Liver (tissue), 9 donors: Measurements from ENCODE around the gene GAD1. TPM values are rescaled to one million over a fixed set of nuclear protein-coding genes. Genes with fewer than 3 reads are reported as not detected.

Experiments
- DNase-seq: peaks from one replicate; pipeline ENCODE4 v3.0.0-alpha.2; 2017; ENCODE audit warnings: low spot score
- H3K27ac ChIP-seq, 2 donors: one replicate each; pipeline ENCODE4 v1.7.0; 2013; ENCODE audit warnings: inconsistent platforms in 2 of 2, low read length in 2 of 2, control low read depth in 1 of 2, low read depth in 1 of 2, mild to moderate bottlenecking in 1 of 2
- H3K27me3 ChIP-seq, 4 donors: one replicate each; pipeline versions ENCODE4 v1.6.1 to v1.7.0; 2013; ENCODE audit warnings: low read length in 3 of 4, inconsistent platforms in 1 of 4, mild to moderate bottlenecking in 1 of 4, moderate library complexity in 1 of 4; ENCODE audit not compliant: control insufficient read depth in 4 of 4, insufficient read depth in 4 of 4
- H3K36me3 ChIP-seq, 4 donors: one replicate each; pipeline versions ENCODE4 v1.6.1 to v1.7.0; 2013; ENCODE audit warnings: low read length in 3 of 4, mild to moderate bottlenecking in 3 of 4, low read depth in 1 of 4, moderate library complexity in 1 of 4; ENCODE audit not compliant: control insufficient read depth in 4 of 4, insufficient read depth in 3 of 4
- H3K4me1 ChIP-seq, 4 donors: one replicate each; pipeline versions ENCODE4 v1.6.1 to v1.7.0; 2013; ENCODE audit warnings: low read length in 3 of 4, mild to moderate bottlenecking in 3 of 4, moderate library complexity in 1 of 4; ENCODE audit not compliant: control insufficient read depth in 4 of 4, insufficient read depth in 4 of 4
- H3K4me3 ChIP-seq, 3 donors: one replicate each; pipeline versions ENCODE4 v1.6.1 to v1.7.0; 2013; ENCODE audit warnings: low read length in 3 of 3, control low read depth in 1 of 3, low read depth in 1 of 3, mild to moderate bottlenecking in 1 of 3
- H3K9ac ChIP-seq, 2 donors: one replicate each; pipeline ENCODE4 v1.7.0; 2013; ENCODE audit warnings: low read length in 2 of 2, mild to moderate bottlenecking in 2 of 2, moderate library complexity in 2 of 2, control low read depth in 1 of 2, low read depth in 1 of 2
- H3K9me3 ChIP-seq, 4 donors: one replicate each; pipeline versions ENCODE4 v1.6.1 to v1.7.0; 2013; ENCODE audit warnings: low read length in 3 of 4; ENCODE audit not compliant: control insufficient read depth in 4 of 4
- EGR1 ChIP-seq, 2 donors: IDR thresholded peaks; 2 replicates each; pipeline ENCODE4 v1.6.1; 2016 to 2018; ENCODE audit warnings: antibody characterized with exemption in 2 of 2, low read depth in 2 of 2
- FOXA1 ChIP-seq: IDR thresholded peaks from 2 replicates; pipeline ENCODE4 v1.6.1; 2016; ENCODE audit warnings: antibody characterized with exemption
- FOXA2 ChIP-seq: IDR thresholded peaks from 2 replicates; pipeline ENCODE4 v1.6.1; 2016; ENCODE audit warnings: antibody characterized with exemption
- GABPA ChIP-seq, 2 donors: IDR thresholded peaks in 1 of 2; conservative IDR thresholded peaks in 1 of 2; 2 replicates each; pipeline ENCODE4 v1.6.1; 2016; ENCODE audit warnings: antibody characterized with exemption in 2 of 2, mild to moderate bottlenecking in 1 of 2, moderate library complexity in 1 of 2
- HNF4A ChIP-seq, 2 donors: conservative IDR thresholded peaks; 2 replicates each; pipeline ENCODE4 v1.6.1; 2016; ENCODE audit warnings: antibody characterized with exemption in 2 of 2, mild to moderate bottlenecking in 2 of 2
- HNF4G ChIP-seq: IDR thresholded peaks from 2 replicates; pipeline ENCODE4 v1.6.1; 2016; ENCODE audit warnings: antibody characterized with exemption
- JUND ChIP-seq, 2 donors: IDR thresholded peaks; 2 replicates each; pipeline ENCODE4 v1.6.1; 2016; ENCODE audit warnings: antibody characterized with exemption in 2 of 2
- NR2F2 ChIP-seq: IDR thresholded peaks from 2 replicates; pipeline ENCODE4 v1.6.1; 2016; ENCODE audit warnings: antibody characterized with exemption
- RAD21 ChIP-seq, 2 donors: IDR thresholded peaks; 2 replicates each; pipeline ENCODE4 v1.6.1; 2016; ENCODE audit warnings: antibody characterized with exemption in 2 of 2, mild to moderate bottlenecking in 2 of 2
- RXRA ChIP-seq, 2 donors: IDR thresholded peaks; 2 replicates each; pipeline ENCODE4 v1.6.1; 2017 to 2018; ENCODE audit warnings: antibody characterized with exemption in 2 of 2, mild to moderate bottlenecking in 1 of 2
- SP1 ChIP-seq: IDR thresholded peaks from 2 replicates; pipeline ENCODE4 v1.6.1; 2018; ENCODE audit warnings: antibody characterized with exemption, mild to moderate bottlenecking
- TAF1 ChIP-seq: conservative IDR thresholded peaks from 2 replicates; pipeline ENCODE4 v1.6.1; 2016; ENCODE audit warnings: antibody characterized with exemption, mild to moderate bottlenecking
- YY1 ChIP-seq: IDR thresholded peaks from 2 replicates; pipeline ENCODE4 v1.6.1; 2016; ENCODE audit warnings: antibody characterized with exemption, mild to moderate bottlenecking
- polyA plus RNA-seq, 2 donors: library from polyadenylated mRNA; stranded (reverse) in 1 of 2; unstranded in 1 of 2; fragments of 200-250 nt in 1 of 2; fragments of >200 nt in 1 of 2; fragmentation: Nextera tagmentation in 1 of 2; extraction: Ambion mirVana in 1 of 2; gene quantifications; one replicate each; pipeline versions ENCODE4 v1.2.1 to v1.2.3, GENCODE V29; 2013 to 2015
- total RNA-seq, 2 donors: library from RNA; depleted of rRNA; stranded (reverse); fragments of >200 nt; gene quantifications; one replicate each; pipeline ENCODE4 v1.2.3, GENCODE V29; 2014
- TF ChIP-seq, protein P1 (sequence below): IDR thresholded peaks from 2 replicates; pipeline ENCODE4 v1.6.1; 2016; ENCODE audit warnings: antibody characterized with exemption, mild to moderate bottlenecking
- TF ChIP-seq, protein P2 (sequence below): IDR thresholded peaks from 2 replicates; pipeline ENCODE4 v1.6.1; 2016; ENCODE audit warnings: antibody characterized with exemption
- TF ChIP-seq, protein P3 (sequence below): fragments of 150-350 bp; IDR thresholded peaks from 2 replicates; pipeline ENCODE4 v1.5.1; 2017; ENCODE audit warnings: improper control_type of control experiment, low read depth, low read length; ENCODE audit not compliant: missing input control
- TF ChIP-seq, protein P4 (sequence below): IDR thresholded peaks from 2 replicates; pipeline ENCODE4 v1.6.1; 2016; ENCODE audit warnings: antibody characterized with exemption
- TF ChIP-seq, protein P5 (sequence below): IDR thresholded peaks from 2 replicates; pipeline ENCODE4 v1.6.1; 2016; ENCODE audit warnings: antibody characterized with exemption
- donor health status: healthy.
- donor health status: healthy.
- donor health status: healthy.
- donor health status: healthy.
- donor health status: healthy.

Gene GAD1
- total and polyA plus RNA-seq, 4 donors: 0.08 to 0.19 TPM; not detected in 2

DNA sequence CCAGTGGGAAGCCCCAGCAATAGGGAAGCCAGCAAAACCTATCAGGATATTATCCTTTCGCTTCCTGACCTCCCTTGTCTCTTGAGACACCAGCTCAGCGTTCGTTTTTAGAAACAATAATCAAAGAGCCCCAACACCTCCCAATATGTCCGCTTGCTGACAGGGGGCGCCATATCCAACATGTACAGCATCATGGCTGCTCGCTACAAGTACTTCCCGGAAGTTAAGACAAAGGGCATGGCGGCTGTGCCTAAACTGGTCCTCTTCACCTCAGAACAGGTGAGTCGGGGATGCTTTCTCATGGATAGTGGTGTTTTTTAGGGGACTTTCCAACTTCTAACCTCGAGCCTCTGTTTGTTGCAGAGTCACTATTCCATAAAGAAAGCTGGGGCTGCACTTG, 28.7 kb downstream of the GAD1 start (continued):
- TF ChIP-seq, protein P1, sequence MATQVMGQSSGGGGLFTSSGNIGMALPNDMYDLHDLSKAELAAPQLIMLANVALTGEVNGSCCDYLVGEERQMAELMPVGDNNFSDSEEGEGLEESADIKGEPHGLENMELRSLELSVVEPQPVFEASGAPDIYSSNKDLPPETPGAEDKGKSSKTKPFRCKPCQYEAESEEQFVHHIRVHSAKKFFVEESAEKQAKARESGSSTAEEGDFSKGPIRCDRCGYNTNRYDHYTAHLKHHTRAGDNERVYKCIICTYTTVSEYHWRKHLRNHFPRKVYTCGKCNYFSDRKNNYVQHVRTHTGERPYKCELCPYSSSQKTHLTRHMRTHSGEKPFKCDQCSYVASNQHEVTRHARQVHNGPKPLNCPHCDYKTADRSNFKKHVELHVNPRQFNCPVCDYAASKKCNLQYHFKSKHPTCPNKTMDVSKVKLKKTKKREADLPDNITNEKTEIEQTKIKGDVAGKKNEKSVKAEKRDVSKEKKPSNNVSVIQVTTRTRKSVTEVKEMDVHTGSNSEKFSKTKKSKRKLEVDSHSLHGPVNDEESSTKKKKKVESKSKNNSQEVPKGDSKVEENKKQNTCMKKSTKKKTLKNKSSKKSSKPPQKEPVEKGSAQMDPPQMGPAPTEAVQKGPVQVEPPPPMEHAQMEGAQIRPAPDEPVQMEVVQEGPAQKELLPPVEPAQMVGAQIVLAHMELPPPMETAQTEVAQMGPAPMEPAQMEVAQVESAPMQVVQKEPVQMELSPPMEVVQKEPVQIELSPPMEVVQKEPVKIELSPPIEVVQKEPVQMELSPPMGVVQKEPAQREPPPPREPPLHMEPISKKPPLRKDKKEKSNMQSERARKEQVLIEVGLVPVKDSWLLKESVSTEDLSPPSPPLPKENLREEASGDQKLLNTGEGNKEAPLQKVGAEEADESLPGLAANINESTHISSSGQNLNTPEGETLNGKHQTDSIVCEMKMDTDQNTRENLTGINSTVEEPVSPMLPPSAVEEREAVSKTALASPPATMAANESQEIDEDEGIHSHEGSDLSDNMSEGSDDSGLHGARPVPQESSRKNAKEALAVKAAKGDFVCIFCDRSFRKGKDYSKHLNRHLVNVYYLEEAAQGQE: no peak
- no peak for TF ChIP-seq EGR1 (IDR thresholded peaks at IDR 0.05; ENCODE audit: low read depth in 2 of 2)
- TF ChIP-seq TAF1: no peak

DNA sequence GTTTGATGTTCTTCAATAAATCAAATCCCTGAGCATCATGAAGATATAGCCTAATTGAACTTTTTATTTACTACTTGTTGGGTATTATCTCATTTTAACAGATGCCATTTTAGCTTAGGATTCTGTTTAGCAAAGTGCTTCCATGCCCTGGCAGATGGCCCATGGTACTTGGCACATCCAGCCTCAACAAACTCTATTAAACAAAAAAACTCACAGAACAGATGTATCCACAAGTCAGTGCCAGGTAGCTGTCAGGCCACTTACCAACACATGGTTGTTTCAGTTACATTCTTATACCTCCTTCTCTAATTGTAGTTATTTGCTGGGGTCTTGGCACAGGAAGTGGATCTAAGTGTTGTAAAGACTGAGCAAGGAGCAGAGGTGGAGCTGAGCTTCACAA, 29.6 kb downstream of the GAD1 start:
- Histone ChIP-seq H3K4me1 (no peaks in the 10 kb centered on the region), H3K4me3 (no peak overlapping the region), H3K36me3 (no peaks in the 10 kb centered on the region), H3K9ac (no peak overlapping the region), H3K27ac (no peak overlapping the region), H3K9me3 (no peaks in the 10 kb centered on the region), H3K27me3 (no peaks in the 10 kb centered on the region)
- TF ChIP-seq, protein P2, sequence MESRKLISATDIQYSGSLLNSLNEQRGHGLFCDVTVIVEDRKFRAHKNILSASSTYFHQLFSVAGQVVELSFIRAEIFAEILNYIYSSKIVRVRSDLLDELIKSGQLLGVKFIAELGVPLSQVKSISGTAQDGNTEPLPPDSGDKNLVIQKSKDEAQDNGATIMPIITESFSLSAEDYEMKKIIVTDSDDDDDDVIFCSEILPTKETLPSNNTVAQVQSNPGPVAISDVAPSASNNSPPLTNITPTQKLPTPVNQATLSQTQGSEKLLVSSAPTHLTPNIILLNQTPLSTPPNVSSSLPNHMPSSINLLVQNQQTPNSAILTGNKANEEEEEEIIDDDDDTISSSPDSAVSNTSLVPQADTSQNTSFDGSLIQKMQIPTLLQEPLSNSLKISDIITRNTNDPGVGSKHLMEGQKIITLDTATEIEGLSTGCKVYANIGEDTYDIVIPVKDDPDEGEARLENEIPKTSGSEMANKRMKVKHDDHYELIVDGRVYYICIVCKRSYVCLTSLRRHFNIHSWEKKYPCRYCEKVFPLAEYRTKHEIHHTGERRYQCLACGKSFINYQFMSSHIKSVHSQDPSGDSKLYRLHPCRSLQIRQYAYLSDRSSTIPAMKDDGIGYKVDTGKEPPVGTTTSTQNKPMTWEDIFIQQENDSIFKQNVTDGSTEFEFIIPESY: no peak
- TF ChIP-seq, protein P3, sequence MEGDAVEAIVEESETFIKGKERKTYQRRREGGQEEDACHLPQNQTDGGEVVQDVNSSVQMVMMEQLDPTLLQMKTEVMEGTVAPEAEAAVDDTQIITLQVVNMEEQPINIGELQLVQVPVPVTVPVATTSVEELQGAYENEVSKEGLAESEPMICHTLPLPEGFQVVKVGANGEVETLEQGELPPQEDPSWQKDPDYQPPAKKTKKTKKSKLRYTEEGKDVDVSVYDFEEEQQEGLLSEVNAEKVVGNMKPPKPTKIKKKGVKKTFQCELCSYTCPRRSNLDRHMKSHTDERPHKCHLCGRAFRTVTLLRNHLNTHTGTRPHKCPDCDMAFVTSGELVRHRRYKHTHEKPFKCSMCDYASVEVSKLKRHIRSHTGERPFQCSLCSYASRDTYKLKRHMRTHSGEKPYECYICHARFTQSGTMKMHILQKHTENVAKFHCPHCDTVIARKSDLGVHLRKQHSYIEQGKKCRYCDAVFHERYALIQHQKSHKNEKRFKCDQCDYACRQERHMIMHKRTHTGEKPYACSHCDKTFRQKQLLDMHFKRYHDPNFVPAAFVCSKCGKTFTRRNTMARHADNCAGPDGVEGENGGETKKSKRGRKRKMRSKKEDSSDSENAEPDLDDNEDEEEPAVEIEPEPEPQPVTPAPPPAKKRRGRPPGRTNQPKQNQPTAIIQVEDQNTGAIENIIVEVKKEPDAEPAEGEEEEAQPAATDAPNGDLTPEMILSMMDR: no peak
- no peak for TF ChIP-seq FOXA2
- no peak for TF ChIP-seq HNF4G
- TF ChIP-seq JUND (IDR thresholded peaks at IDR 0.05): no peak
- TF ChIP-seq, protein P4, sequence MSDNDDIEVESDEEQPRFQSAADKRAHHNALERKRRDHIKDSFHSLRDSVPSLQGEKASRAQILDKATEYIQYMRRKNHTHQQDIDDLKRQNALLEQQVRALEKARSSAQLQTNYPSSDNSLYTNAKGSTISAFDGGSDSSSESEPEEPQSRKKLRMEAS: no peak
- no peak for TF ChIP-seq GABPA (IDR thresholded peaks at IDR 0.05 in 1 of 2, conservative IDR thresholded peaks at IDR 0.05 in 1 of 2)
- TF ChIP-seq TAF1: no peak
- TF ChIP-seq HNF4A (conservative IDR thresholded peaks at IDR 0.05): no peak
- TF ChIP-seq SP1: no peak
- TF ChIP-seq RXRA (IDR thresholded peaks at IDR 0.05): no peak
- TF ChIP-seq FOXA1: no peak
- no peak for TF ChIP-seq RAD21 (IDR thresholded peaks at IDR 0.05)
- TF ChIP-seq, protein P5, sequence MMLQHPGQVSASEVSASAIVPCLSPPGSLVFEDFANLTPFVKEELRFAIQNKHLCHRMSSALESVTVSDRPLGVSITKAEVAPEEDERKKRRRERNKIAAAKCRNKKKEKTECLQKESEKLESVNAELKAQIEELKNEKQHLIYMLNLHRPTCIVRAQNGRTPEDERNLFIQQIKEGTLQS: no peak
- no peak for TF ChIP-seq YY1
- TF ChIP-seq NR2F2: no peak
- TF ChIP-seq, protein P1: no peak
- no peak for TF ChIP-seq EGR1 (IDR thresholded peaks at IDR 0.05; ENCODE audit: low read depth in 2 of 2)
- DNase-seq: no peak
